ENCODE data around the gene EHMT1. TPM values are rescaled to one million over a fixed set of nuclear protein-coding genes. Genes with fewer than 3 reads are reported as not detected.
"Not testable (repeated sequence)": the region's sequence is repeated elsewhere in the genome, so short reads cannot be mapped to it uniquely, and the experiment has no call there.

EHMT1 gene
- total RNA-seq, 1 donor from 2014 or later, result 163 TPM

DNA sequence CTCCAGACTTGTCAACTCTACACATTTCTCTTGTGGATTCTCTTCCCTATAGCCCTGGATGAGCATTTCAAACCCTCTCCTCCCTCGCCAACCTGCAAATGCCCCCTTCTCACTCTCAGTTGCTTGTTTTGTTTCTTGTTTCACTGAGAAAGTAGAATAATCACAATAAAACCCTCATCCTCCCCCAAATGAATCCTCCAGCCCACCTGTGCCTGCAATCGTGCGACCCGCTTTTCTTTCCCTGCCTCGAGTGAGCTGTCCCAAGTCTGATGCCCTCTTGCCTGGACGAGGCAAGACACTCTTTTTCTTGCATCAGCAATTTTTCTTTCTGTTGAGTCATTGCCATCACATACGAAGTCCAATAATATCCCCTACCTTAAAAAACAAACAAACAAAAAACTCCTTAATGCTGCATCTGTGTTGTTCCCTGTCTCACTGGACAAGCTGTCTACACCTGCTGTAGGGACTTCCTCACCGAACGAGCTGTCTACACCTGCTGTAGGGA is 255.1 kb downstream of the EHMT1 start:
- Mint-ChIP-seq H3K4me3 (no peak overlapping the region), H3K27me3 (ENCODE audit: low read depth) (peaks cover 51% of the 10 kb centered on the region), H3K9me3 (no peaks in the 10 kb centered on the region), H3K4me1 (no peaks in the 10 kb centered on the region), H3K36me3 (ENCODE audit: low read depth) (no peaks in the 10 kb centered on the region), H3K27ac (ENCODE audit: unreplicated experiment) (no peak overlapping the region)
- no peak for DNase-seq (ENCODE audit: low read depth, low spot score)
- TF ChIP-seq, protein P1, sequence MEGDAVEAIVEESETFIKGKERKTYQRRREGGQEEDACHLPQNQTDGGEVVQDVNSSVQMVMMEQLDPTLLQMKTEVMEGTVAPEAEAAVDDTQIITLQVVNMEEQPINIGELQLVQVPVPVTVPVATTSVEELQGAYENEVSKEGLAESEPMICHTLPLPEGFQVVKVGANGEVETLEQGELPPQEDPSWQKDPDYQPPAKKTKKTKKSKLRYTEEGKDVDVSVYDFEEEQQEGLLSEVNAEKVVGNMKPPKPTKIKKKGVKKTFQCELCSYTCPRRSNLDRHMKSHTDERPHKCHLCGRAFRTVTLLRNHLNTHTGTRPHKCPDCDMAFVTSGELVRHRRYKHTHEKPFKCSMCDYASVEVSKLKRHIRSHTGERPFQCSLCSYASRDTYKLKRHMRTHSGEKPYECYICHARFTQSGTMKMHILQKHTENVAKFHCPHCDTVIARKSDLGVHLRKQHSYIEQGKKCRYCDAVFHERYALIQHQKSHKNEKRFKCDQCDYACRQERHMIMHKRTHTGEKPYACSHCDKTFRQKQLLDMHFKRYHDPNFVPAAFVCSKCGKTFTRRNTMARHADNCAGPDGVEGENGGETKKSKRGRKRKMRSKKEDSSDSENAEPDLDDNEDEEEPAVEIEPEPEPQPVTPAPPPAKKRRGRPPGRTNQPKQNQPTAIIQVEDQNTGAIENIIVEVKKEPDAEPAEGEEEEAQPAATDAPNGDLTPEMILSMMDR (conservative IDR thresholded peaks at IDR 0.05), result no peak

DNA sequence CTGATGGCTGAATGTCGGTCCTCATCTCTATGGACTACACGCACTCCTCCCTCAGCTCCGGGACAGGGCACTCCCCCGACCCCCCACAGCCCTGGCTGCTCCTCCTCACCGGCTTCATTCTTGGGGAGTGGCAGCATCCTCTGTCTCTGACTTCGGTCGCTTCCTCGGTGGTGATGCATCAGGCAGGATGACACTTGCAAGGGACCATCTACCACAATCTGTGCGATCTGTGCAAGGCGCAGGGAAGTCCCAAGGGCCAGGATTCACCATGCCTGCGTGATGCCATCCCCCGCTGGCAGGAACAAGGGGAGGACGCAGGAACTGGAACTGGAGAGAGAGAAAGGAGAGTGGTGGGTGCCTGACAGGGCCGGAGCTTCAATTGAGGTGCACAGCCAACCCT is 256.5 kb downstream of the EHMT1 start:
- no peaks in the 10 kb centered on the region for H3K4me1 Mint-ChIP-seq
- DNase-seq (ENCODE audit: low read depth, low spot score), result no peak
- H3K36me3 Mint-ChIP-seq (ENCODE audit: low read depth), result no peaks in the 10 kb centered on the region
- peaks cover 56% of the 10 kb centered on the region for H3K27me3 Mint-ChIP-seq (ENCODE audit: low read depth)
- H3K4me3 Mint-ChIP-seq, result no peak overlapping the region
- no peak overlapping the region for H3K27ac Mint-ChIP-seq (ENCODE audit: unreplicated experiment)
- no peaks in the 10 kb centered on the region for H3K9me3 Mint-ChIP-seq
- TF ChIP-seq, protein P1 (conservative IDR thresholded peaks at IDR 0.05), result no peak

DNA sequence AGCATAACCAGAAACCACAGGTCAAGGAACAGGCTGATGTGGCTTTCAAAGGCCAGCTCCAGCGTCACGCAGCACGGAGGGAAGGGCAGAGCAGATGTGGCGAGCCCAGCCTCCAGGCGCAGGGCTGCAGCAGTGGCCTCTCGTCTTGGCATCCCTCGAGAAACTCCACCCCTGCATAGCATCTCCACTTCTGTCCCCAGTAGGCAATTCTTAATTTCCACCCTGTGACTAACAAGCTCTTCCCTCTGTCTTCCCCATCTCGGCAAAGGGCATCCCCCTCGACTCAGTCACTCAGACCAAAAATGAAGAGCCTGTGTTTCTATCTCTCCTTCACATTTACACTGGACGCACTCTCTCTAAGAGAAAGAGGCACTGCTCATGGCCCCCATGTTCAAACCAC is 257.0 kb downstream of the EHMT1 start:
- no peak for DNase-seq (ENCODE audit: low read depth, low spot score)
- no peaks in the 10 kb centered on the region for H3K9me3 Mint-ChIP-seq
- no peaks in the 10 kb centered on the region for H3K4me1 Mint-ChIP-seq
- TF ChIP-seq, protein P1 (conservative IDR thresholded peaks at IDR 0.05), result no peak
- peaks cover 56% of the 10 kb centered on the region for H3K27me3 Mint-ChIP-seq (ENCODE audit: low read depth)
- no peak overlapping the region for H3K27ac Mint-ChIP-seq (ENCODE audit: unreplicated experiment)
- H3K4me3 Mint-ChIP-seq, result no peak overlapping the region
- no peaks in the 10 kb centered on the region for H3K36me3 Mint-ChIP-seq (ENCODE audit: low read depth)

DNA sequence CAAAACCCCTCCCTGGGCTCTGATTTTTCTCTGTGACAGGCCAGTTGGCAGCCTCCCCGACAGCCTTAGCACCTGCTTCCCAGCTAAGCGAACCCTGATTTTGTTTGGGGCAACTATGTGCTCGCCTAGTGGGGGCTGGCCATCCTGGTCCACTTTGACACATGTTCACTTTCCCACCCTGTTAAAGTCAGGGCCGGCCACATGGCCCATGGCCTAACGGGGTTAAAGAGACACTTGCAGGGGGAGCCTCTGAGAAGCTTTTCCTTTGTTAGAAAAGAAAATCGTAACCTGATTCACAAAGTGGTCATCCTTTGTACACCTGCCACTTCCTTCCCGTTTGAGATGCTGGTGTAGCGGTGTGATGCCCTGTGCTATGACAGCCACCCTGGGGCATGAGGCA is 257.5 kb downstream of the EHMT1 start:
- no peak for DNase-seq (ENCODE audit: low read depth, low spot score)
- TF ChIP-seq, protein P1 (conservative IDR thresholded peaks at IDR 0.05), result no peak
- H3K4me1 Mint-ChIP-seq, result no peaks in the 10 kb centered on the region
- peak overlapping the region; percentile 63 for H3K4me3 Mint-ChIP-seq
- H3K36me3 Mint-ChIP-seq (ENCODE audit: low read depth), result no peaks in the 10 kb centered on the region
- H3K27ac Mint-ChIP-seq (ENCODE audit: unreplicated experiment), result no peak overlapping the region
- H3K27me3 Mint-ChIP-seq (ENCODE audit: low read depth), result peaks cover 56% of the 10 kb centered on the region
- H3K9me3 Mint-ChIP-seq, result no peaks in the 10 kb centered on the region

DNA sequence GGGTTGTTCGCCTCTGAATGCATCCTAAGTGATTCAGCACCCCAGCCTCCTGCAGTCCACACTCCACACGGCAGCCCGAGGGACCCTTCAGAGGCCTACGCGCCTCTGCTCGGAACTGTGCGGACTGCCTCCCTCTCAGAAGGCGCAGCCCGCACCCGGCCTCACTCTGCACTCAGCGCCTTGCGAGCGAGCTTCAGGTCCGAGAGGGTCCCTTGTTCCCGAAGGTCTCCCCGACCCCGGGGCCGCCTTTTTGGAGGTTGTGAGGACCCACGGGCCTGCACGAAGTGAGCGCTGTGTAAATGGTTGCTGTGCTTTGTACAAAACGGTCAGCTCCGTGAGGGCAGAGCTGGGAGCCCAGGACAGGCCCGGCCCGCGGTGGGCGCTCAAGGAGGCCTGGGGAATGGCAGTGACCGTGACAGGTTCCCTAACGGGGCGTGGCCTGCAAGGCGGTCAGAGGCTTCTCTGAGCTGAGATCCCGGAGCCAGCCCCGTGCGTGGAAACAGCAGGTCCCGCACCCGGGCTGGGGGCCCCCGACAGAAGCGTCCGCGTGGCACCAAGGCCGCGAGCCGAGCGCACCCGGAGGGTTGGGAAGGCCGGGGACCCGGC is 258.1 kb downstream of the EHMT1 start:
- Mint-ChIP-seq H3K36me3 (ENCODE audit: low read depth) (no peaks in the 10 kb centered on the region), H3K27ac (ENCODE audit: unreplicated experiment) (no peak overlapping the region), H3K27me3 (ENCODE audit: low read depth) (peaks cover 51% of the 10 kb centered on the region), H3K4me1 (no peaks in the 10 kb centered on the region), H3K4me3 (peak overlapping the region; percentile 63), H3K9me3 (no peaks in the 10 kb centered on the region)
- DNase-seq (ENCODE audit: low read depth, low spot score), result no peak
- TF ChIP-seq, protein P1 (conservative IDR thresholded peaks at IDR 0.05), result no peak

DNA sequence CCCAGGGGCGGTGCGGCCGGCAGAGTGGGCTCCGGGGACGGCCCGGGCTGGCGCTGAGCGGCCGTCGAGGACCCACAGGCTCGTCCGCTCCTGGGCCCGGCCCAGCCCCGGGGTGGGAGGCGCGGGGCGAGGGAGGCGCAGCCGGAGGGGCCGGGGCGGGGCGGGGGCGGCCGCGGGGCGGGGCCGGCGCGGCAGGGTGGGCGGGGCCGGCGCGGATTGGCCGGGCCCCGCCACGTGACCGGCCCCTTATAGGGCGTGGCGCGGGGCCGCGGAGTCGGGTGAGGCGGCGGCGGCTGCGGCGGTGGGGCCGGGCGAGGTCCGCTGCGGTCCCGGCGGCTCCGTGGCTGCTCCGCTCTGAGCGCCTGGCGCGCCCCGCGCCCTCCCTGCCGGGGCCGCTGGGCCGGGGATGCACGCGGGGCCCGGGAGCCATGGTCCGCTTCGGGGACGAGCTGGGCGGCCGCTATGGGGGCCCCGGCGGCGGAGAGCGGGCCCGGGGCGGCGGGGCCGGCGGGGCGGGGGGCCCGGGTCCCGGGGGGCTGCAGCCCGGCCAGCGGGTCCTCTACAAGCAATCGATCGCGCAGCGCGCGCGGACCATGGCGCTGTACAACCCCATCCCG is 258.8 kb downstream of the EHMT1 start, which contains the start of gene CACNA1B:
Gene CACNA1B, plus strand, starts transcription at position 277 of the 617 bp plus-strand sequence. Its CDS starts 152 bp downstream, at position 429.
- not testable (repeated sequence) for H3K4me1 Mint-ChIP-seq; H3K36me3 Mint-ChIP-seq (ENCODE audit: low read depth); H3K27ac Mint-ChIP-seq (ENCODE audit: unreplicated experiment); H3K9me3 Mint-ChIP-seq
- DNase-seq (ENCODE audit: low read depth, low spot score), result peak; percentile 24
- Mint-ChIP-seq H3K4me3 (peak within 1 kb of the TSS; percentile 63), H3K27me3 (ENCODE audit: low read depth) (peaks cover 44% of the 10 kb centered on the region)

All from neural crest cell (in vitro differentiated cells).